H9 (cell line): ENCODE results near the gene ST6GALNAC2. TPM values are rescaled to one million over a fixed set of nuclear protein-coding genes. Genes with fewer than 3 reads are reported as not detected.

Experiments used
- DNase-seq: peaks from one replicate; pipeline ENCODE4 v3.0.0-alpha.2; 2017
- H2AFZ ChIP-seq: one replicate; pipeline ENCODE4 v1.6.1; 2013; ENCODE audit warnings: mild to moderate bottlenecking, low read length, control low read depth, moderate library complexity
- H2AK5ac ChIP-seq: 2 replicates; pipeline ENCODE4 v1.6.1; 2013; ENCODE audit warnings: low read length, control low read depth, mixed read lengths; ENCODE audit not compliant: insufficient read length
- H2BK120ac ChIP-seq: one replicate; pipeline ENCODE4 v1.6.1; 2013; ENCODE audit warnings: low read depth, mild to moderate bottlenecking, low read length, control low read depth, inconsistent platforms; ENCODE audit not compliant: poor library complexity, severe bottlenecking
- H2BK12ac ChIP-seq: 2 replicates; pipeline ENCODE4 v1.6.1; 2013; ENCODE audit warnings: low read length, control low read depth, mixed read lengths, low read depth; ENCODE audit not compliant: insufficient read length
- H2BK15ac ChIP-seq: 2 replicates; pipeline ENCODE4 v1.6.1; 2013; ENCODE audit warnings: low read depth, low read length, control low read depth
- H2BK20ac ChIP-seq: one replicate; pipeline ENCODE4 v1.6.1; 2013; ENCODE audit warnings: low read depth, mild to moderate bottlenecking, low read length, control low read depth, inconsistent platforms; ENCODE audit not compliant: poor library complexity, severe bottlenecking
- H2BK5ac ChIP-seq: 2 replicates; pipeline ENCODE4 v1.6.1; 2013; ENCODE audit warnings: low read length, control low read depth, mixed read lengths; ENCODE audit not compliant: insufficient read length
- H3K14ac ChIP-seq: 2 replicates; pipeline ENCODE4 v1.6.1; 2013; ENCODE audit warnings: low read length, control low read depth; ENCODE audit not compliant: insufficient read depth
- H3K18ac ChIP-seq: 2 replicates; pipeline ENCODE4 v1.6.1; 2013; ENCODE audit warnings: low read depth, mild to moderate bottlenecking, mixed read lengths, low read length, control low read depth; ENCODE audit not compliant: insufficient read length
- H3K23ac ChIP-seq: 2 replicates; pipeline ENCODE4 v1.6.1; 2013; ENCODE audit warnings: low read length, control low read depth, mixed read lengths, low read depth; ENCODE audit not compliant: insufficient read length
- H3K23me2 ChIP-seq: 2 replicates; pipeline ENCODE4 v1.6.1; 2013; ENCODE audit warnings: low read depth, mild to moderate bottlenecking, mixed read lengths, low read length, control low read depth; ENCODE audit not compliant: insufficient read length, poor library complexity, severe bottlenecking
- H3K27ac ChIP-seq: 2 replicates; pipeline ENCODE4 v1.5.1; 2013; ENCODE audit warnings: low read length, control low read depth, mixed read lengths, low read depth; ENCODE audit not compliant: insufficient read length
- H3K27me3 ChIP-seq: 2 replicates; pipeline ENCODE4 v1.6.1; 2013; ENCODE audit warnings: low read length, control low read depth, inconsistent platforms; ENCODE audit not compliant: insufficient read depth
- H3K4ac ChIP-seq: 2 replicates; pipeline ENCODE4 v1.6.1; 2013; ENCODE audit warnings: low read depth, mild to moderate bottlenecking, control low read depth, inconsistent platforms, low read length, moderate library complexity
- H3K4me1 ChIP-seq: 2 replicates; pipeline ENCODE4 v1.6.1; 2013; ENCODE audit warnings: low read length, control low read depth, inconsistent platforms; ENCODE audit not compliant: insufficient read depth
- H3K4me2 ChIP-seq: 2 replicates; pipeline ENCODE4 v1.6.1; 2013; ENCODE audit warnings: low read length, control low read depth, mixed read lengths; ENCODE audit not compliant: insufficient read length, insufficient read depth
- H3K56ac ChIP-seq: 2 replicates; pipeline ENCODE4 v1.6.1; 2013; ENCODE audit warnings: low read depth, mild to moderate bottlenecking, mixed read lengths, low read length, control low read depth; ENCODE audit not compliant: insufficient read length
- H3K79me1 ChIP-seq: 2 replicates; pipeline ENCODE4 v1.6.1; 2013; ENCODE audit warnings: low read depth, mild to moderate bottlenecking, moderate library complexity, low read length, control low read depth, inconsistent platforms; ENCODE audit not compliant: insufficient read depth, poor library complexity, severe bottlenecking
- H3K79me2 ChIP-seq: 2 replicates; pipeline ENCODE4 v1.6.1; 2013; ENCODE audit warnings: low read length, control low read depth, inconsistent platforms; ENCODE audit not compliant: insufficient read depth
- H3K9ac ChIP-seq: 2 replicates; pipeline ENCODE4 v1.6.1; 2013; ENCODE audit warnings: low read length, control low read depth, mixed read lengths; ENCODE audit not compliant: insufficient read length; ENCODE audit errors: extremely low read depth
- H3K9me3 ChIP-seq: one replicate; pipeline ENCODE4 v1.6.1; 2013; ENCODE audit warnings: low read depth, low read length, inconsistent platforms; ENCODE audit not compliant: control insufficient read depth
- H3T11ph ChIP-seq: one replicate; pipeline ENCODE4 v1.6.1; 2013; ENCODE audit warnings: mild to moderate bottlenecking, low read length, control low read depth, inconsistent platforms
- H4K20me1 ChIP-seq: one replicate; pipeline ENCODE4 v1.6.1; 2013; ENCODE audit not compliant: control insufficient read depth, insufficient read length, insufficient read depth
- H4K5ac ChIP-seq: 2 replicates; pipeline ENCODE4 v1.6.1; 2013; ENCODE audit warnings: low read depth, mild to moderate bottlenecking, mixed read lengths, low read length, control low read depth; ENCODE audit not compliant: insufficient read length
- H4K8ac ChIP-seq: replicated peaks from 2 replicates; pipeline ENCODE4 v1.6.1; 2013; ENCODE audit warnings: low read length, control low read depth, mixed read lengths, low read depth; ENCODE audit not compliant: insufficient read length
- H4K91ac ChIP-seq: 2 replicates; pipeline ENCODE4 v1.6.1; 2013; ENCODE audit warnings: low read depth, mild to moderate bottlenecking, moderate library complexity, mixed read lengths, low read length, control low read depth; ENCODE audit not compliant: insufficient read length
- H3K27ac Mint-ChIP-seq, 3 experiments: 2 replicates in 2 of 3; 3 replicates in 1 of 3; pipeline ENCODE4 v1.8.0; 2020 to 2021; ENCODE audit warnings: mixed read lengths in 3 of 3, mild to moderate bottlenecking in 1 of 3, moderate library complexity in 1 of 3
- H3K27me3 Mint-ChIP-seq: 2 replicates; pipeline ENCODE4 v1.8.0; 2021; ENCODE audit warnings: low read depth, mild to moderate bottlenecking, moderate library complexity, mixed read lengths
- H3K36me3 Mint-ChIP-seq, 3 experiments: 2 replicates in 2 of 3; 3 replicates in 1 of 3; pipeline ENCODE4 v1.8.0; 2020 to 2021; ENCODE audit warnings: low read depth in 3 of 3, mixed read lengths in 3 of 3; ENCODE audit not compliant: insufficient read depth in 1 of 3
- H3K4me1 Mint-ChIP-seq, 2 experiments: 2 replicates each; pipeline ENCODE4 v1.8.0; 2020; ENCODE audit warnings: mixed read lengths in 2 of 2
- H3K4me3 Mint-ChIP-seq, 2 experiments: 2 replicates in 1 of 2; 3 replicates in 1 of 2; pipeline ENCODE4 v1.8.0; 2020 to 2021; ENCODE audit warnings: mild to moderate bottlenecking in 2 of 2, mixed read lengths in 2 of 2, moderate library complexity in 1 of 2
- H3K9me3 Mint-ChIP-seq, 2 experiments: 2 replicates in 1 of 2; 3 replicates in 1 of 2; pipeline ENCODE4 v1.8.0; 2020; ENCODE audit warnings: mild to moderate bottlenecking in 2 of 2, mixed read lengths in 2 of 2, moderate library complexity in 1 of 2
- CTCF ChIP-seq: fragments of 200-600 bp; sonication (generic); conservative IDR thresholded peaks from 3 replicates; pipeline ENCODE4 v1.8.0; 2021; ENCODE audit warnings: antibody characterized with exemption, mild to moderate bottlenecking
- WGBS: extraction: QIAGEN DNeasy Blood & Tissue Kit; methylation state at CpG from one replicate; pipeline ENCODE4 v1.1.7; 2013; ENCODE audit warnings: missing lambda C conversion rate, low lambda C conversion rate, mixed read lengths; ENCODE audit not compliant: insufficient read length; ENCODE audit errors: extremely low coverage; 5-methylcytosine and 5-hydroxymethylcytosine counted together
- total RNA-seq: library from RNA; stranded (reverse); gene quantifications from 2 replicates; pipeline ENCODE4 v1.2.1, GENCODE V29; 2021

The ST6GALNAC2 gene
- total RNA-seq, 1 experiment from 2014 or later: 0.46 TPM

- no peak overlapping the region for H3K14ac ChIP-seq
- no peak overlapping the region for H2BK5ac ChIP-seq
- H3K27ac ChIP-seq: no peak overlapping the region
- no peak overlapping the region for H3T11ph ChIP-seq
- no peak overlapping the region for H4K91ac ChIP-seq
- Mint-ChIP-seq H3K36me3 (no peaks in the 10 kb centered on the region), H3K4me3 (0 out of 5 replicates have a peak overlapping the region, but pooled peaks of 1 of the 2 experiments have one; percentile 2), H3K9me3 (peaks cover 0 to 3% of the 10 kb centered on the region in 2 experiments; a peak in 1 of 5 replicates), H3K27me3 (peaks cover 12% of the 10 kb centered on the region), H3K4me1 (peaks cover 6 to 12% of the 10 kb centered on the region in 2 experiments; a peak in 3 of 4 replicates), H3K27ac (peak overlapping the region in 1 of 3 experiments; percentile 50; a peak in 1 of 7 replicates)
- no peak for DNase-seq
- H3K56ac ChIP-seq: no peak overlapping the region
- no peak overlapping the region for H4K5ac ChIP-seq
- no peak overlapping the region for H3K18ac ChIP-seq
- no peak overlapping the region for H2AK5ac ChIP-seq
- WGBS: no CpG with 5 or more reads among the region's 4 CpGs
- H2BK15ac ChIP-seq: no peak overlapping the region
- H3K4ac ChIP-seq: no peak overlapping the region
- no peak for TF ChIP-seq CTCF
- H3K23ac ChIP-seq: no peak overlapping the region
- H2BK12ac ChIP-seq: no peak overlapping the region
- H3K79me2 ChIP-seq: no peaks in the 10 kb centered on the region
- H3K9ac ChIP-seq: no peak overlapping the region
- no peaks in the 10 kb centered on the region for H3K9me3 ChIP-seq
- H2AFZ ChIP-seq: no peak overlapping the region
- H3K23me2 ChIP-seq: no peaks in the 10 kb centered on the region
- no peak overlapping the region for H2BK120ac ChIP-seq
- H3K4me1 ChIP-seq: no peaks in the 10 kb centered on the region; the same call in 1 of the 2 replicates
- H4K8ac ChIP-seq: no peak overlapping the region
- H2BK20ac ChIP-seq: no peak overlapping the region
- H3K79me1 ChIP-seq: no peaks in the 10 kb centered on the region
- H3K4me2 ChIP-seq: no peak overlapping the region
- H3K27me3 ChIP-seq: no peaks in the 10 kb centered on the region
- no peaks in the 10 kb centered on the region for H4K20me1 ChIP-seq
Measured at GRCh38 chr17:76593959-76594358, 8.3 kb upstream of the ST6GALNAC2 start.
